Measurements from ENCODE around the gene TMTC2.

TMTC2 gene

DNA sequence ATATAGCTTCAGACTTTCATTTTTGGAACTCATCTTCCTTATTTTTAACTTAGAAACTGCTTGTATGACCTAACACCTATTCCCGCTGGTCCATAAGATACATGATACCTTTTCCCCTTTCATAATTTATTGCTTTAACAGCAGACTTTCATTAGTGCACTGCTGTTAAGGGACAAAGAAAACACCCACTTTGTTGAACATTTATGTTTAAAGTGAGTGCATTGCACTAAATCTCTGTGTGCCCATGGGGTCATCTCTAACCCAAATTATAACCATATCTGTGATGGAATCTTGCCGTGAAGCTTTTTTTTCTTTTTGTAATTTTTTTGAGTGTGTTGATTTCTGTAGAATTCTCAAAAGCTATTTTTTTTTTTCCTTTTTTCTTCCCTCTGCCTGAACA is 261.8 kb downstream of the TMTC2 start:
- DNase-seq (ENCODE audit: low read depth), result no peak
- TF ChIP-seq, protein P1, sequence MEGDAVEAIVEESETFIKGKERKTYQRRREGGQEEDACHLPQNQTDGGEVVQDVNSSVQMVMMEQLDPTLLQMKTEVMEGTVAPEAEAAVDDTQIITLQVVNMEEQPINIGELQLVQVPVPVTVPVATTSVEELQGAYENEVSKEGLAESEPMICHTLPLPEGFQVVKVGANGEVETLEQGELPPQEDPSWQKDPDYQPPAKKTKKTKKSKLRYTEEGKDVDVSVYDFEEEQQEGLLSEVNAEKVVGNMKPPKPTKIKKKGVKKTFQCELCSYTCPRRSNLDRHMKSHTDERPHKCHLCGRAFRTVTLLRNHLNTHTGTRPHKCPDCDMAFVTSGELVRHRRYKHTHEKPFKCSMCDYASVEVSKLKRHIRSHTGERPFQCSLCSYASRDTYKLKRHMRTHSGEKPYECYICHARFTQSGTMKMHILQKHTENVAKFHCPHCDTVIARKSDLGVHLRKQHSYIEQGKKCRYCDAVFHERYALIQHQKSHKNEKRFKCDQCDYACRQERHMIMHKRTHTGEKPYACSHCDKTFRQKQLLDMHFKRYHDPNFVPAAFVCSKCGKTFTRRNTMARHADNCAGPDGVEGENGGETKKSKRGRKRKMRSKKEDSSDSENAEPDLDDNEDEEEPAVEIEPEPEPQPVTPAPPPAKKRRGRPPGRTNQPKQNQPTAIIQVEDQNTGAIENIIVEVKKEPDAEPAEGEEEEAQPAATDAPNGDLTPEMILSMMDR (IDR thresholded peaks at IDR 0.05; ENCODE audit: low read length, missing control alignments), result no peak
- H3K4me3 ChIP-seq (replicated peaks; ENCODE audit: low read depth, low read length), result no peak overlapping the region

DNA sequence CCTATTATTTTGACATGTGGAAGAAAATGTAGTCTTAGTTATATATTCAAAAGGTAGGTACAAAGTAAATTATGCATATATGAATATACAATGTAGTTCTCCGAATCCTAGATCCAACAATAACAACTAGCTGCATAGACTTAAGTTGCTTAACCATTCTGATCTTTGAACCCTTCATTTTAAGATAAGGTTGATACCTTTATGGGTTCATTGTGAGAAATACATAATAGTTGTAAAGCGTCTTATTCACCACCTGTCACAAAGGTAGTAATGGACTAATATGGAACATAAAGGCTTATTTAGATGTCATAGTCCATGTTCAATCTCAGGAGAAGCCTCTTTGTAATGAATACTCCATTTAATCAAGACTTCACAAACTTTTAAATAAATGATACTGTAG is 263.6 kb downstream of the TMTC2 start:
- H3K4me3 ChIP-seq (replicated peaks; ENCODE audit: low read depth, low read length), result no peak overlapping the region
- no peak for DNase-seq (ENCODE audit: low read depth)
- TF ChIP-seq, protein P1 (IDR thresholded peaks at IDR 0.05; ENCODE audit: low read length, missing control alignments), result no peak

DNA sequence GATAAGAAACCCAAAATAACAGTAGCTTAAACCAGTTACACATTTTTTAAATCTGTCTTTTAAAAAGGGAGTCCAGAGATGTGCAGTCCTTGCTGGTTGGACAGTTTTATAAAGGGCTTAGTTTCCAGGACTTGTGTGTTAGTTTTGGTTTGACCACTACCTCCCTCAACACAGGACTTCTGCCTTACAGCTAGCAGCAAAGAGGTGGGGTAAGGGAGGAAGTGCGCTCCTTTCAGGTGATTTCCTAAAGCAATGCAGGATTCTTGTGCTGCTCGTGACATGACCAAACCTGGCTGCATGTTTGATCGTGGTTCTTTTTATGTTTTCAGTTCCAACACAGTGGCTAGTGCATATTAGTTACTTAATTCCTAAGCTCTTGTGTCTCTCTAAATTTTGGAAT is 266.2 kb downstream of the TMTC2 start:
- H3K4me3 ChIP-seq (replicated peaks; ENCODE audit: low read depth, low read length), result no peak overlapping the region
- TF ChIP-seq, protein P1 (IDR thresholded peaks at IDR 0.05; ENCODE audit: low read length, missing control alignments), result no peak

GRCh38 chr12:82953397-82953796 is 266.7 kb downstream of the TMTC2 start:
- TF ChIP-seq, protein P1 (IDR thresholded peaks at IDR 0.05; ENCODE audit: low read length, missing control alignments), result no peak
- H3K4me3 ChIP-seq (replicated peaks; ENCODE audit: low read depth, low read length), result no peak overlapping the region
- no peak for DNase-seq (ENCODE audit: low read depth)

More for the DNA sequence above, 266.2 kb downstream of the TMTC2 start:
- no peak for DNase-seq (ENCODE audit: low read depth)

GRCh38 chr12:82954064-82954463 is 267.4 kb downstream of the TMTC2 start:
- no peak for DNase-seq (ENCODE audit: low read depth)
- no peak overlapping the region for H3K4me3 ChIP-seq (replicated peaks; ENCODE audit: low read depth, low read length)
- TF ChIP-seq, protein P1 (IDR thresholded peaks at IDR 0.05; ENCODE audit: low read length, missing control alignments), result no peak

DNA sequence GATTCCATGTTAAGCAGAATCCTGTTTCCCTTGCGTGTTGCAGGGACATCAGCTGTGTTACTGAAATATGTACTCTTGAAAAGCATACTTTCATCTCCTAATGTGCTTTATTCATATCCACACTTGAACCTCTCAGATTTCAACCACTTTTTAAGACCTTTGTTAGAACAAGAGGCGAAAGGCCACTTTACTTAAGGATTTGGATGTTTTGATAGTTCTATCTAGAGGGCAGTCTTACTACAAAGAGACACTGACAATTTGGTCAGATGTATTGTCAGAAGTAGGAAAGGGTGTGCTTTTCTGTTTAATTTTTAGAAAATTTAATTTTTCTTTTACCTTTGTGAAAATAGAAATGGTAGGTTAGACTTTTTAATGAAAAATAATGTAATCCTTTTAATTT is 267.9 kb downstream of the TMTC2 start:
- DNase-seq (ENCODE audit: low read depth), result no peak
- no peak overlapping the region for H3K4me3 ChIP-seq (replicated peaks; ENCODE audit: low read depth, low read length)
- TF ChIP-seq, protein P1 (IDR thresholded peaks at IDR 0.05; ENCODE audit: low read length, missing control alignments), result no peak

DNA sequence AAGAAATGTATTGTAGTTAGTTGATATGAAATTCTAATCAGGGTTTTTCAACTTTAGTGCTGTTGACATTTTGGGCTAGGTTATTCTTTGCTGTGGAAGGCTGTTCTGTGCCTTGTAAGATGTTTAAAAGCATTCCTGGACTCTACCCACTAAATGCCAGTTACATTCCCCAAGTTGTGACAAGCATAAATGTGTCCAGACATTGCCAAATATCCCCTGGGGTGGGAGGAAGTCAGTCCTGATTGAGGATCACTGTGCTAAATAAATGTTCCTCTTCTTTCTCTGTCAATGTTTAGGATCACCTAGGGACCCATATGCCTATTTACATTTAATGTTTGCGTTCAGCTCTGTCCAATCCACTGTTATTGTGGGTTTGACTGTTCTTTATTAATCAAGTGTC is 268.3 kb downstream of the TMTC2 start:
- TF ChIP-seq, protein P1 (IDR thresholded peaks at IDR 0.05; ENCODE audit: low read length, missing control alignments), result no peak
- no peak overlapping the region for H3K4me3 ChIP-seq (replicated peaks; ENCODE audit: low read depth, low read length)
- DNase-seq (ENCODE audit: low read depth), result no peak

Data from fibroblast of pulmonary artery (primary cell).